ENCODE data around the gene TFIP11. TPM values are rescaled to one million over a fixed set of nuclear protein-coding genes. Genes with fewer than 3 reads are reported as not detected.

TFIP11 gene
- total RNA-seq, 1 experiment from 2014 or later: 23.4 TPM

DNA sequence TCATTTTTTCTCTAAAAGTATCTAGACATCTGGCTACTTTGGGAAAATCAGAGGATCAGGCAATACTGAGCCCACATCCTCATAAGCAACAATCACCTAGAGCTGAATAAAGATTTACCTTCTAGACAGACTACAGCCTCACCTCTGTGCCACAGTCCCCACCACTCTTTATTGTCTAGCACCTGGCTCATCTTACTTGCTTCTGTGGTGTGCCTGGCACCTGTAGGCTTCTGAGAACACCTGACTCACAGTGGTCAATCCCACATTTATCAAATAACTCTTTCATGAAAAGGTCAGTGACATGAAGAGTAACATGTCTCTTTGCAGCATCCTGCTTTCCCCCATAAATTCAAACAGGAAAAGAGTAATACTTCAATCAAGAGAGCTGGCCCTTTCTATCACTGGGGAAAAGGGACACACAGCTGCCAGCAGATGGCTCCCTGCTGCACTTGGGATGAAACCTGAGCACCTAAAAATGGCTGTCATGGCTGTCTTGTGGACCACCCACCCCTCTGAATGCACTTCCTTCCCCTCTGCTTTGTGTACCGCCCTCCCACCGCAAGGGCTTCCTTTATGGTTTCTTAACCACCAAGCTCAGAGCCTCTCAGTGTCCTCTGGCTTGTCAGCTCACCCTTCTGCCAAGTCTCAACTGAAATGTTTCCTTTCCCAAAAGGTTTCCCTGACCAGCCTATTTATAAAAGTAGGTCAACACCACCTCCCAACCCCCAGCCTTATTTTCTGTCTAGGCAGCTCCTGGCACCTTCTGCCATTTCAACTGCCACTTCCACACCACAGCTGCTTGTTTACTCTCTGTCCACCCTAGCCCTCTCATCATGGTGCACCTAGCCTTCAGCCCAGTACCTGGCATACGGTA lies 9.3 kb downstream of the TFIP11 start:
- no peaks in the 10 kb centered on the region for H3K27me3 ChIP-seq
- peak; percentile 49 to 62 for DNase-seq
- peaks cover 75% of the 10 kb centered on the region for H3K36me3 ChIP-seq
- H3K9me3 ChIP-seq (replicated peaks): no peaks in the 10 kb centered on the region
- H3K27ac ChIP-seq: no peak overlapping the region
- no peak overlapping the region for H3K4me3 ChIP-seq
- H3K4me1 ChIP-seq: peaks cover 3% of the 10 kb centered on the region; the same call in 1 of the 2 replicates

DNA sequence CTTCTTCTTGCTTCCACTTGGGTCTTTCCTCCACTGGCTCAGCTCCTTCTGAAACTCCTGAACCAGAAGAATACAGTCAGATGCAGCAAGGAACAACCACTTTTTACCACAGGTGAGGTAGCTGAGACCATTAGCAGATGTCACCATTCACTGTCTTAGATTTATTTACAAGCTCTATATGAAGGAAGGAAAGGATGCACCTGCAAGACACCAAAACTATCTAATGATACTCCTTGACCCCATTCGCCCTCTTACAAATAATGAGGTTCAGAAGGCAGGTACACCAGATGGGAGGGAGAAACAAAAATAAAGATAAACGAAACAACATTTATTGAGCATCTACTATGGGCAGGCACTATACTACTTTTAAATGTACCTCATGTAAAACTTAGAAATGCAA lies 10.3 kb downstream of the TFIP11 start:
- no peak overlapping the region for H3K27ac ChIP-seq
- no peaks in the 10 kb centered on the region for H3K9me3 ChIP-seq (replicated peaks)
- H3K36me3 ChIP-seq: peaks cover 74% of the 10 kb centered on the region
- no peak overlapping the region for H3K4me3 ChIP-seq
- DNase-seq: no peak
- H3K27me3 ChIP-seq: no peaks in the 10 kb centered on the region
- H3K4me1 ChIP-seq: peaks cover 3% of the 10 kb centered on the region; the same call in 1 of the 2 replicates

DNA sequence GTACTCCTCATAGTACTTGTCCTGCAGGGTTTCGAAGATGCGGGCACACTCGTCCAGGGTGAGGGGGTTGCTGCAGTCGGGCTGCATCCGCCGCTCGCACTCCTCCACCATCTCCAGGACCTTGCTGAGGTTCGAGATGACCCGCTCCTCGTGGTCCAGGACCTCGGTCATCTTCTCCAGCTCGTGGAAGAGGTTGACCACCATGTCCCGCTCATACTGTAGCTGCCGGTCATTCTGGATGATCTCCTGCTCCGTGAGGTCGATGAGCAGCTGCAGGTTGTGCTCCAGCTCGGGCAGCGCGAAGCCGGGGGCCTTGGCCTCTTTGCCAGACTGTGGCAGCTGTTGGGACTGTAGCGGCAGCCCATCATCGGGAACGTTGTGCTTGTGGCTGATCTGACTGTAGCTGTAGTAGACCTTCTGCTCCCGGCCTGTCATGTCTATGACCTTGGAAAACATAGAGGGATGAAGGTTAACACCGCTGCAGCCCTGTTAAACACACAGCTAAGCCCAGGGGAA lies 13.0 kb downstream of the TFIP11 start:
- Histone ChIP-seq H3K9me3 (replicated peaks) (no peaks in the 10 kb centered on the region), H3K27ac (no peak overlapping the region), H3K36me3 (peaks cover 73% of the 10 kb centered on the region), H3K4me3 (no peak overlapping the region), H3K27me3 (no peaks in the 10 kb centered on the region), H3K4me1 (peaks cover 3% of the 10 kb centered on the region; the same call in 1 of the 2 replicates)
- no peak for DNase-seq

GRCh38 chr22:26496456-26496855 lies 15.8 kb downstream of the TFIP11 start:
- DNase-seq: no peak
- Histone ChIP-seq H3K27ac (no peak overlapping the region), H3K4me1 (no peaks in the 10 kb centered on the region), H3K36me3 (peaks cover 66% of the 10 kb centered on the region), H3K9me3 (replicated peaks) (no peaks in the 10 kb centered on the region), H3K27me3 (no peaks in the 10 kb centered on the region), H3K4me3 (no peak overlapping the region)

DNA sequence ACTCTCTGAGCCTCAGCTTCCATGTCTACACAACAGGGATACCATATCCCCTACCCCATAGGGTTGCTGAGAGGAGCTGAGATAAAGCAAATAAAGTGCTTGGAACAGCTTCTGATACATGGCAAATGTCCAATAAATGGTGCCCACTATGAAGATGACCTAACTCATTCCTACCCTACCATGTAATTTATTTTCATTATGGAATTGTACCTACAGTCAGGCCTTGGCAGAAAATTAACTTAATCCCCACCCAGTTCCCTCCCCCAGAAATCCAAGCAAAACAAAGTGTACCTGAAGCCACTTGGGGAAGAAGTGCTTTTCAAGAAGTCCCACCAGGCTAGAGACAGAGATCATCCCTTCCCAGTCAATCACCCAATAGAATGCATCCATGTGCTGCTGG lies 17.8 kb downstream of the TFIP11 start:
- Histone ChIP-seq H3K9me3 (replicated peaks) (no peaks in the 10 kb centered on the region), H3K27ac (no peak overlapping the region), H3K4me1 (no peaks in the 10 kb centered on the region), H3K4me3 (no peak overlapping the region), H3K36me3 (peaks cover 65% of the 10 kb centered on the region), H3K27me3 (no peaks in the 10 kb centered on the region)
- DNase-seq: no peak

DNA sequence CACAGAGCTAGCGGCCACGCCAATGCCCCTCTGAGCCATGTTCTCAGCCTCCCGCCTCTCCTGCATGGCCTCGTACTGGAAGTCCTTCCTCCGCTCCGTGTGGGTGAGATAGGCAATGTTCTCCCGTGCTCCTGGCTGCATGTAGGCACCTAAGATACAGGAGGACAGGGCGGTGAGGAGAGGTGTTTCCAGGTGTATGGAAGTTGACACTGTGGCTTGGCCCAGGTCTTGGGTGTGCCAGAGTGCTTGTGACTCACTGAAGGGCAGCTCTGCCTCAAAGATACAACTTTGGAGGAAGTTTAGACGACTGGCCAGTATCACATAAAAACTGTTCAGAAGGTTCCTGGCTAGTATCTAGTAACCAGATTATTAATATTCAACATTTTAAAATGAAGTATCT lies 20.1 kb downstream of the TFIP11 start:
- peaks cover 56% of the 10 kb centered on the region for H3K36me3 ChIP-seq
- H3K27me3 ChIP-seq: no peaks in the 10 kb centered on the region
- H3K4me1 ChIP-seq: no peaks in the 10 kb centered on the region

GRCh38 chr22:26489447-26490036 lies 22.7 kb downstream of the TFIP11 start:
- Histone ChIP-seq H3K27me3 (no peaks in the 10 kb centered on the region), H3K4me3 (no peak overlapping the region), H3K4me1 (no peaks in the 10 kb centered on the region), H3K36me3 (peaks cover 40% of the 10 kb centered on the region), H3K27ac (no peak overlapping the region), H3K9me3 (replicated peaks) (no peaks in the 10 kb centered on the region)
- peak; percentile 36 to 64 for DNase-seq

More for the DNA sequence above, 20.1 kb downstream of the TFIP11 start:
- no peak for DNase-seq
- Histone ChIP-seq H3K4me3 (no peak overlapping the region), H3K27ac (no peak overlapping the region), H3K9me3 (replicated peaks) (no peaks in the 10 kb centered on the region)

DNA sequence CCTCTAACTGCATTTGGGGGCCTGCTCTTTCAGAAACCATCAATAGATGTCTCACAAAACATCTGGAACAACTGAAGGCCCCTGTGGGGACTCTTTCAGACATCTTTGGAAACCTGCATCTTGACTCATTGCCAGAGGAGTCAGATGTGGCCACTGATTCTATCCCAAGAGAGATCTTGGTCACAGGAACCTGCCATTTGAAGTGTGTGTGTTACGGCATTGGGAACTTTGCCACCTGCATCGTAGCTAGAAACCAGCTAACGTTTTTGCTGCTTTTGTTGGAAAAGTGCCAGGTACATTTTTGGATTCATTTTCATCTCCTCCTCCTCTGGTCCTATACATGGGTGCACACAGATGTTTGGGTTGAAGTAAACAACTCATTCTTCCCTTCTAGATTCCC lies 24.3 kb downstream of the TFIP11 start:
- Histone ChIP-seq H3K27me3 (no peaks in the 10 kb centered on the region), H3K36me3 (peaks cover 28% of the 10 kb centered on the region), H3K9me3 (replicated peaks) (no peaks in the 10 kb centered on the region), H3K4me3 (no peak overlapping the region), H3K27ac (no peak overlapping the region), H3K4me1 (peaks cover under 1% of the 10 kb centered on the region)
- DNase-seq: no peak

DNA sequence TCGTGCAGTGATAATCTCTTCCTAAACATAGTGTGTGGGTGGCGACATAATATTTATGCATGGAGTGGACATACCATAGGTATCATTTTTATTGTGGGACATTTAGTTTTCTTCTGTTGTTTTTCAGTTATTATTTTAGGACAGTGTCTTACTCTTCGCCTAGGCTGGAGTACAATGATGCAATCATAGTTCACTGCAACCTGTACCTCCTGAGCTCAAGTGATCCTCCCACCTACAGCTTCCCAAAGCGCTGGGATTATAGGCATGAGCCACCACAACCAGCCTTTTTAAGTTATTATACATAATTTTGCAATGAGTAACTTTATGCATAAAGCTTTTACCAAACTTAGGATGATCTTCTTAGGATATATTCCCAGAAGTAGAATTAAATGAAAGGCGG lies 25.9 kb downstream of the TFIP11 start:
- Histone ChIP-seq H3K36me3 (peaks cover 19% of the 10 kb centered on the region; the same call in 1 of the 2 replicates), H3K27me3 (no peaks in the 10 kb centered on the region), H3K9me3 (replicated peaks) (no peaks in the 10 kb centered on the region), H3K4me3 (no peak overlapping the region), H3K27ac (no peak overlapping the region), H3K4me1 (peaks cover 8% of the 10 kb centered on the region)
- DNase-seq: no peak

- H3K27me3 ChIP-seq: no peaks in the 10 kb centered on the region
- peaks cover 8% of the 10 kb centered on the region for H3K4me1 ChIP-seq
- no peak for DNase-seq
- H3K9me3 ChIP-seq (replicated peaks): no peaks in the 10 kb centered on the region
- H3K36me3 ChIP-seq: peaks cover 14% of the 10 kb centered on the region; the same call in 1 of the 2 replicates
- no peak overlapping the region for H3K4me3 ChIP-seq
- no peak overlapping the region for H3K27ac ChIP-seq
These were observed 26.4 kb downstream of the TFIP11 start for GRCh38 chr22:26485806-26486390.

- Histone ChIP-seq H3K4me1 (peaks cover 8% of the 10 kb centered on the region), H3K27ac (no peak overlapping the region), H3K9me3 (replicated peaks) (no peaks in the 10 kb centered on the region), H3K4me3 (no peak overlapping the region), H3K27me3 (no peaks in the 10 kb centered on the region), H3K36me3 (peaks cover 9% of the 10 kb centered on the region; the same call in 1 of the 2 replicates)
- DNase-seq: no peak
These were observed 27.3 kb downstream of the TFIP11 start for GRCh38 chr22:26485013-26485412.

DNA sequence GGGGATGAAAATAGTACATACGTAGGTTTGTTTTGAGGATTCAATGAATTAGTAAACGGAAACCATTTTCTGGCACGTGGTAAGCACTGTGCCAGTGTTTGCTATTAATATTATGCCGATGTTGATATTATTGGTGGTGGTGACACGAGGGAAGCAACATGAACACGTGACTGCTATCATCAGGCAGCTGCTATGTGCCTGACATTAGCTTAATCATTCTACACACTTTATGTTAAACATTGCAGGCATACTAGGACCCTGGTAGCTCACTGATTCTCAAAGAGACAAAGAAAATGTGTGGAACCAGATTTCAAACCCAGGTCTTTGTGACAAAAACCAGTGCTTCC lies 27.9 kb downstream of the TFIP11 start:
- H3K4me1 ChIP-seq: peaks cover 8% of the 10 kb centered on the region

DNA sequence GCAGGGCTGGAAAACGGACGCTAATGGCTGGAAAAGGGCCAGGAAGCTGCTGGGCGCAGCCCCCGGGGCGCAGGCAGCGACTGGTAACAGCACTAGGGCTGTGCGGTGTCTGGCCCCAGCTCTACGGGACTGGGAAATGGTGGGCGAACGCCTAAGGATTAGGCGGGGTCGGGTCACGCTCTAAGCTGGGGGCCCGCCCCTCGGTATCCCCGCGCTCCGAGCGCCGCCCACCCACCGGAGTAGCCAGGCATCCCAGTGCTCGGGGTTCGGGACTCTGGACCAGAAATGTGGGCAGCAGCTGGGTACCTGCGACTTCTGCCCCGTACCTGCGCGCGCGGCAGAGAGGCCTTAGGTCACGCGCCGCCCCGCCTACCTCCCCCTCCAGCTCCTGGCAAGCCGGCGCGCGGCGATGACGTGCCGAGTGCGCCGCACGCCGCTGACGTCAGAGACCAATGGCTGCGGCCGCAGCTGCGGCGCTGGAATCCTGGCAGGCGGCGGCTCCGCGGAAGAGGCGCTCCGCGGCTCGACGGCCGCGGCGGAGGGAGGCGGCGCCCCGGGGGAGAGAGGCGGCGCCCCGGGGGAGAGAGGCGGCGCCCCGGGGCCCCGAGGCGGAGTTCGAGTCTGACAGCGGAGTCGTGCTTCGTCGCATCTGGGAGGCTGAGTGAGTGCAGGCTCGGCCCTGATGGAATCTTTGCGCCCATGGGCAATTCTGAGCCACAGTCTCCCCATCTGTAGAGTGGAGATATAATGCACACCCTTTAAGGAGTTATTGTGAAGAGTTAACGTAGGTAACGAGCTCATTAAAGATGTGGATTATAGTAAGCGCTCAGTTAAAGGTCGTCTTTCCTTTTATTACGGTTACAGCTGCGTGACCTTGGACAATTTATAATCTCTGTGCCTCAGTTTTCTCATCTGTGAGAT lies 28.6 kb downstream of the TFIP11 start, which contains the start of the genes HPS4 and SRRD:
HPS4 (minus strand) TSS at position 345 of the 921 bp plus-strand sequence. CDS start 2,021 bp downstream, outside the sequence.
SRRD (plus strand) TSS at position 439 of the 921 bp plus-strand sequence; CDS start at position 453, 14 bp downstream.
- Histone ChIP-seq H3K27ac (peak within 1 kb of the TSS; percentile 89), H3K4me3 (peak within 1 kb of the TSS; percentile 92), H3K9me3 (replicated peaks) (no peaks in the 10 kb centered on the region), H3K27me3 (no peaks in the 10 kb centered on the region), H3K4me1 (peaks cover 8% of the 10 kb centered on the region), H3K36me3 (peaks cover 4% of the 10 kb centered on the region; the same call in 1 of the 2 replicates)
- DNase-seq: peak; percentile 82 to 89

More for the DNA sequence above, 27.9 kb downstream of the TFIP11 start:
- no peaks in the 10 kb centered on the region for H3K27me3 ChIP-seq
- peak overlapping the region; percentile 89; the same call in 1 of the 2 replicates for H3K27ac ChIP-seq
- peak overlapping the region; percentile 92 for H3K4me3 ChIP-seq
- peaks cover 7% of the 10 kb centered on the region; the same call in 1 of the 2 replicates for H3K36me3 ChIP-seq
- H3K9me3 ChIP-seq (replicated peaks): no peaks in the 10 kb centered on the region
- DNase-seq: no peak

GRCh38 chr22:26483043-26483438 lies 29.2 kb downstream of the TFIP11 start:
- Histone ChIP-seq H3K27me3 (no peaks in the 10 kb centered on the region), H3K4me3 (peak overlapping the region; percentile 92), H3K27ac (peak overlapping the region; percentile 89), H3K9me3 (replicated peaks) (no peaks in the 10 kb centered on the region), H3K4me1 (peaks cover 8% of the 10 kb centered on the region), H3K36me3 (no peaks in the 10 kb centered on the region)
- DNase-seq: no peak
